ENCODE results near the gene NEB.

The NEB gene, protein sequence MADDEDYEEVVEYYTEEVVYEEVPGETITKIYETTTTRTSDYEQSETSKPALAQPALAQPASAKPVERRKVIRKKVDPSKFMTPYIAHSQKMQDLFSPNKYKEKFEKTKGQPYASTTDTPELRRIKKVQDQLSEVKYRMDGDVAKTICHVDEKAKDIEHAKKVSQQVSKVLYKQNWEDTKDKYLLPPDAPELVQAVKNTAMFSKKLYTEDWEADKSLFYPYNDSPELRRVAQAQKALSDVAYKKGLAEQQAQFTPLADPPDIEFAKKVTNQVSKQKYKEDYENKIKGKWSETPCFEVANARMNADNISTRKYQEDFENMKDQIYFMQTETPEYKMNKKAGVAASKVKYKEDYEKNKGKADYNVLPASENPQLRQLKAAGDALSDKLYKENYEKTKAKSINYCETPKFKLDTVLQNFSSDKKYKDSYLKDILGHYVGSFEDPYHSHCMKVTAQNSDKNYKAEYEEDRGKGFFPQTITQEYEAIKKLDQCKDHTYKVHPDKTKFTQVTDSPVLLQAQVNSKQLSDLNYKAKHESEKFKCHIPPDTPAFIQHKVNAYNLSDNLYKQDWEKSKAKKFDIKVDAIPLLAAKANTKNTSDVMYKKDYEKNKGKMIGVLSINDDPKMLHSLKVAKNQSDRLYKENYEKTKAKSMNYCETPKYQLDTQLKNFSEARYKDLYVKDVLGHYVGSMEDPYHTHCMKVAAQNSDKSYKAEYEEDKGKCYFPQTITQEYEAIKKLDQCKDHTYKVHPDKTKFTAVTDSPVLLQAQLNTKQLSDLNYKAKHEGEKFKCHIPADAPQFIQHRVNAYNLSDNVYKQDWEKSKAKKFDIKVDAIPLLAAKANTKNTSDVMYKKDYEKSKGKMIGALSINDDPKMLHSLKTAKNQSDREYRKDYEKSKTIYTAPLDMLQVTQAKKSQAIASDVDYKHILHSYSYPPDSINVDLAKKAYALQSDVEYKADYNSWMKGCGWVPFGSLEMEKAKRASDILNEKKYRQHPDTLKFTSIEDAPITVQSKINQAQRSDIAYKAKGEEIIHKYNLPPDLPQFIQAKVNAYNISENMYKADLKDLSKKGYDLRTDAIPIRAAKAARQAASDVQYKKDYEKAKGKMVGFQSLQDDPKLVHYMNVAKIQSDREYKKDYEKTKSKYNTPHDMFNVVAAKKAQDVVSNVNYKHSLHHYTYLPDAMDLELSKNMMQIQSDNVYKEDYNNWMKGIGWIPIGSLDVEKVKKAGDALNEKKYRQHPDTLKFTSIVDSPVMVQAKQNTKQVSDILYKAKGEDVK (N-terminal part only)

DNA sequence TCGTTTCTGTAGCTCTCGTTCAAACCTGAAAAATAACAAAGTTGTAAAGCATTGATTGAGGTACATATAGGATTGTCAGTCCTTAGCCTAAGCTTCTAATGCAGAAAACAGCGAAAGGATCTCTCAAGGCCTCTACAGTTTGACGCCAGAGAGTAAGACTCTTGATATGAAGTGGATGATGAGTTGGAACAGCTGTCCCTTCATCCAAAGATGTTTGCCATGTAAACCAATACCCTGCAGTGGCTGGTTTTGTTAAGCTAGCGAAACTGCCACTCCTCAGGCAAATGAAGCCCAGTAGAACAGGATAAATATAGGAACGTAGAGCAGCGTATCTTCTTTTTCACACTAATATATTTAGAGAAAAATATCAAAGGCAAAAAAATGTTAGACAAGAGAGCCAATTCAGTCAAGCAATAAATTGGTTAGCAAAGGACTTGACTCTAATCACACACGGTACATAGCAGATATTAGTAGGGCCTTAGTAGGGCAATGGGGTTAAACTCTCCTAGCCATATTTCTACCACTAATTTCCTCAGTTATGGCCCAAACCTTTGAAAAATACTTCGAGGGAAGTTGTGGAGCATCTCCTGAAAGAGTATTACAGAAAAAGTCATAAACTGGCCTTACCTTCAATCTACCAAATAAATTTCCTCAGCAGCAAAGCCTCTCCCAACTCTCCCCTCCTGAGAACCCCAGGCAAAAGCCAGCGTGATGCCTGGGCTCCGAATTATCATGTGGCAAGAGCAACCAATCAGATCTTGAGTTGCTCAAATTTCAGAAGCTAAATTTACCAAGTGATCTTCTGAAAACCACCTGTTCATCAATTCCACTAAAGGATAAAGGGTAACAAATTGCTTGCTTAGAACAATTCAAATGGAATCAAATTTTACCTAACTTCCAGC, at the start of gene NEB:
Gene NEB (minus strand): TSS at position 706 of the 902 bp plus-strand sequence. CDS start 1,320 bp downstream, outside the sequence.
- DNase-seq: peak; percentile 86

DNA sequence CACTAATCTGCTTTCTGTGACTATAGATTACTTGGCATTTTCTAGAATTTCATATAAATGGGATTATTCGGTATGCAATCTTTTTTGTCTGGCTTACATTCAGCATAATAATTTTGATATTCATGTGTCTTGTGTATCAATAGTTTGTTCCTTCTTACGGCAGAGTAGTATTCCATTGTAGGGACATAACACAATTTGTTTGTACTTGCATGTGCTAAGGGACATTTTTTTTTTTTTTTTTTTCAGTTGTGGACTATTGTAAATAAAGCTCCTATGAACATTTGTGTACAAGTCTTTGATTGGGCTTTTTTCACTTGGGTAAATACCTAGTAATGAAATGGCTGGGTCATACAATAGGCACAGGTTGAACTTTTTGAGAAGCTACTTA, 48.9 kb upstream of the NEB start:
- no peak for DNase-seq

DNA sequence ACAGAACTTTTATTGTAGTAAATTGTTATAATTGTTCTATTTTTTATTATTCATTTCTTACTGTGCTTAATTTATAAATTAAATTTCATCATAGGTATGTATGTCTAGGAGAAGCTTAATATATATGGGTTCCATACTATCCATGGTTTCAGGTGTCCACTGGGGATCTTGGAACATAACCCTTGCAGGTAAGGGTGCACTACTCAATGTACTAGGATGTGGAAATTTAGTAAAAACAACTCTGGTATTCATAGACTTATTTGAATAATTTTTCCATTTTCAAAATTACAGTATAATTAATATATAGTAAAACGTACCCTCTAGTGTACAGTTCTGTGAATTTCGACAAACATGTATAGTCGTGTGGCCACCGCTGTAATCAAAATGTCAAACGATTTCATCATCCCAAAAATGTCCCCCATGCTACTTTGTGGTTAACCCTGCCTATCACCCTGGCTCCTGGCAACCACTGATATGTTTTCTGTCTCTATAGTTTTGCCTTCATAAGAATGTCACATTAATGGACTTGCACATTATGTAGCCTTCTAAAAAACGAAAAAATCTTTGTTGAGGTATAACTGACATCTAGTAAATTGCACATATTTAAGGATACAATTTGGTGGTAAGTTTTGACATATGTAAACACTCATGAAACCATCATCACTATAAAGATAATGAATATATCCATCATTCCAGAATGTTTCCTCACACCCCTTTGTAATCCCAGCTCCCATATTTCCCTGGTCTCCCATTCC, 48.3 kb upstream of the NEB start:
- no peak for DNase-seq

- DNase-seq: no peak
Measured at GRCh38 chr2:151781642-151782041, 47.4 kb upstream of the NEB start.

DNA sequence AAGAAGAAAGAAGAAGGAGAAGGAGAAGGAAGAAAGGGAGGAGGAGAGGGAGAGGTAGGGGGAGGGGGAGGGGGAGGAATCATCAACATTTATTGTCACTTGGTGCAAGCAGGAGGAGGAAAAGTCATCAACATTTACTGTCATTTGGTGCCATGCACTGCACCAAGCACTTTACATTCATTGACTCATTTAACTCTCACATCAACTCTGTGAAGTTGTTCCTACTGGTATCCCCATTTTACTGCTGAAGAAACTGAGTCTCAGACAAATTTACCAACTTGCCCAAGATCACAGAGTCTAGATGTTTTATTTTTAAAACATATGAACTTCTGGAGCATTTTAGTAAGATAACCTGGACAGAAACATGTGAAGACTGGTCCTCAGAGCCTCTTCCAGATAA, 46.7 kb upstream of the NEB start:
- DNase-seq: no peak

DNA sequence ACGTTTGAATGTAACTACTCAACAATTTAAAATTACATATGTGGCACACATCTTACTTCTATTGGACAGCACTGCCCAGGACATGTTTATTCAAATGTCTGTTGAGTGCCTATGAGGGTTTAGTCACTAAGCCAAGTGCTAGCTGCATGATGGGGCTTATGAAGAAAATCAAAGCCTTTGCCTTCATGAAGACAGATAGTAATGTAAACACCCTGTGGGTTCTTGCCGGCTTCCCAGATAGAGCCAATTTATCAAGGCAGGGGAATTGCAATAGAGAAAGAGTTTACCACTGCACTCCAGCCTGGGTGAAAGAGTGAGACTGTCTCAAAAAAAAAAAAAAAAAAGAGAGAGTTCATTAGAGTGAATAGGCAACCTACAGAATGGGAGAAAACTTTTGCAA, 43.7 kb upstream of the NEB start:
- DNase-seq: no peak

DNA sequence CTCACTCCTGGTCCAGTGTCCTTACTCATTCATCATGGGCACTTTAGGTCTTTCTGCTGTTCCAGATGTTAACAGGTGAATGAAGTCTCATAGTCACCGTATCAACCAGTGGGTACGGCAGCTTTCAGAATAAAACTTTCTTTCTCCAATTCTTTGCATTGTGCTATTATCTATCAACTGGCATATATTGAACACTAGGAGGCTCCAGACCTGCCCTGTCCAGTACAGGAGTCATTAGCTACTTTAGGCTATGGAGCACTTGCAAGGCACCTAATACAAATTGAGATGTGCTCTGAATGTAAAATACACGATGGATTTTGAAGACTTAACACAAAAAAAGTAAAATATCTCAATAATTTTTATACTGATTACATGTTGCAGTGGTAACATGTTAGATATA, 43.2 kb upstream of the NEB start:
- no peak for DNase-seq

DNA sequence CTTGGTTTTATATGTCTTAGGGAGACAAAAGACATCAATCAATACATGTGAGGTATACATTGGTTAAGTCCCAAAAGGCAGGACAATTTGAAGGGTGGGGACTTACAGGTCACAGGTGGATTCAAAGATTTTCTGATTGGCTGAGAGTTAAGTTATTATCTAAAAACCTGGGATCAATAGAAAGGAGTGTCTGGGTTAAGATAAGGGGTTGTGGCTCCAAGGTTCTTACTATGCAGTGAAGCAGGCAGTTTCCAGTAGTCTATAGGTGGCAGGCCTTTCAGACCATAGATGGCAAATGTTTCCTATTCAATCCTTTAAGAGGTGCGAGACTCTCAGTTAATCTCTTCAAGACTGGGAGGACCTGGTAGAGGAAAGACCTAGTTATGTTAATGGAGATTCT, 42.1 kb upstream of the NEB start:
- DNase-seq: no peak

- no peak for DNase-seq
Measured at GRCh38 chr2:151775057-151775740, 40.9 kb upstream of the NEB start.

DNA sequence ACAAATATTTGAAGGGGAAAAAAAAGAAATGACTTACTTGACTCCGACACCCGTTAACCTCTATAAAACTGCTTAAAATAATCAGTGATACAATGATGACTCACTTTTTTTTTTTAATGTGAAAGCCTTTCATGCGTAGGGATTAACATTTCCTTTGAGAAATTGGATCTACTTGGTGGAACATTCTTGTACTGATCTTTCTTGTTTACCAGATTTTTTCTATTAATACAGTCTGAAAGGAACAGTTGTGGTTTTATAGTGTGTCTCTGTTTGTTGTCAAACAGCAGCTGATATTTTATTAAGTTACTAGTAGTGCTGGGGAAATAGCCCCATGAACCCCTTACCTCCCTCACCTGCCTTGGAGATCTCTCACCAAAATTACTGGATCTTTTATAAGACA, 40.2 kb upstream of the NEB start:
- DNase-seq: no peak

- DNase-seq: no peak
Measured at GRCh38 chr2:151771599-151772358, 37.5 kb upstream of the NEB start.

GRCh38 chr2:151770995-151771394, 36.7 kb upstream of the NEB start:
- DNase-seq: no peak

GRCh38 chr2:151769606-151770005, 35.3 kb upstream of the NEB start:
- DNase-seq: no peak

DNA sequence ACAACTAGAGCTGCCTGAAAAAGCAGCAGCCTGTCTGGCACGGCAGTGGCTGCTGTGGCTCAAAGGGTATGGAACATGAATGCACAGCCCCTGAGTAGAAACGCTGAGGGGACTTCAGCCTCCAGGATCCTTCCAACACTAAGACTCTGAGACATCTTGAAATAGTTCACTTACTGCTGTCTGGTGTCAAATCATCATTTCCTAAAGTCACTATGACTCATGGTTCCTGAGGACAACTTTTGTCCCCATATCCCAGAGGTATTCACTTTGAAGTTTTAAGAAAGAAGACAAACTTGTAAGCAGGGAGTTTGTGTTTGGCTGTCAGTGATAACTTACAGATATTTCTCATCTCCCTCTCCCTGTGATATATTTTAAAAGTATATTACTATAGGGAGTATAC, 33.3 kb upstream of the NEB start:
- no peak for DNase-seq

GRCh38 chr2:151766437-151767153, 32.3 kb upstream of the NEB start:
- no peak for DNase-seq

GRCh38 chr2:151765760-151766410, 31.6 kb upstream of the NEB start:
- DNase-seq: no peak

DNA sequence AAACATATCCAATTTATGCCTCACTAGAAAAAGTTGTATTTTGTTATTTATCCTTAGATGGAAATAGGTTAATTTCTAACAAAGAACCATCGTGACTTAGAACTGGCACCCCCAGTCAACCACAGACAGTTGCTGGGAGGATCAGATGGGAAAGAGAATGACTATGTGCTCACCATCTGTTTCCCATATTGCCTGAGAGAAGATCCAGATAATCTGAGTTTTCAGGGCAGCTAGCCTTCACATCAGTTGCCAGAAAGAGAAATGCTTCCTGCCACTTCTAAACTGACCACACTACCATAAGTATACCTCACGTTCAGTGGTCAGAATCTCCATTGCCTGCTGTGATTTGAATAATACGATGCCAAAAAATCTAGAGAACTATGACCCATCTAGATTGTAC, 28.4 kb upstream of the NEB start:
- no peak for DNase-seq

DNA sequence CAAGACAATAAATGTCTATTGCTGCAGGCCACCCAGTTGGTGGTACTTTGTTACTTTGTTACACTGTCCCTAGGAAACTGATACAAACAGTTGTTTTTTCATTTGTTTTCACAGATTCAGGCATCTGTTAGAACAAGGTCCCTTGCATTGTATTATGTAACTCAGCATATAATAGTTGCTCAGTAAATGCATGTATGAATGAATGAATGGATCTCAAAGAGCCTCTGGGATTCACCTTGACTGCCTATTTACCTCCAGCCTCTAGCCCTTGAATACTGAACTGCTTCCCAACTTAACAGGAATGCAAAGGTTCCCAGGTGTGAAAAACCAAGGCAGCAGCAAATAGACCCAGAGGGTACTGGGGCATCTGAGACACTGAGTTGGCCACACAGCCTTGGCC, 27.4 kb upstream of the NEB start:
- DNase-seq: no peak

DNA sequence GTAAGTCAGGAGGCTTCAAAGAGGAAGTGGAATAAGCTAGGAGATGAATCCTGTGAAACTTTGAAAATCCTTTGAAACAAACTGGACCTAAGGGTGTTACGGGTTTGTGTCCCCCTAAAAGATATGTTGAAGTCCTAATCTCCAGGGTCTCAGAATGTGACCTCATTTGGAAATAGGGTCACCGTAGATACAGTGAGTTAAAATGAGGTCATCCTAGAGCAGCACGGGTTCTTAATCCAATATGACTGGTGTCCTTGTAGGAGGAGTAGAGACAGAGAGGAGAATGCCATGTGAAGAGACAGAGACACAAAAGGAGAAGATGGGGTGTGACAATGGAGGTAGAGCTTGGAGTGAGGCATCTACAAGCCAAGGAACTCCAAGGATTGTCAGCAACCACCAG, 26.9 kb upstream of the NEB start:
- no peak for DNase-seq

All from NCI-H187 treated with DMSO at 0.1 percent for 48 hours (cell line).